NCI-H446 treated with DMSO at 0.1 percent for 48 hours (cell line): ENCODE results near the gene PNPLA7.

Experiments used
- DNase-seq: peaks from one replicate; lab custom pipeline; 2025; lab: John Stamatoyannopoulos, UW

Gene PNPLA7

GRCh38 chr9:137434498-137435380, 115.5 kb downstream of the PNPLA7 start:
- no peak for DNase-seq

DNA sequence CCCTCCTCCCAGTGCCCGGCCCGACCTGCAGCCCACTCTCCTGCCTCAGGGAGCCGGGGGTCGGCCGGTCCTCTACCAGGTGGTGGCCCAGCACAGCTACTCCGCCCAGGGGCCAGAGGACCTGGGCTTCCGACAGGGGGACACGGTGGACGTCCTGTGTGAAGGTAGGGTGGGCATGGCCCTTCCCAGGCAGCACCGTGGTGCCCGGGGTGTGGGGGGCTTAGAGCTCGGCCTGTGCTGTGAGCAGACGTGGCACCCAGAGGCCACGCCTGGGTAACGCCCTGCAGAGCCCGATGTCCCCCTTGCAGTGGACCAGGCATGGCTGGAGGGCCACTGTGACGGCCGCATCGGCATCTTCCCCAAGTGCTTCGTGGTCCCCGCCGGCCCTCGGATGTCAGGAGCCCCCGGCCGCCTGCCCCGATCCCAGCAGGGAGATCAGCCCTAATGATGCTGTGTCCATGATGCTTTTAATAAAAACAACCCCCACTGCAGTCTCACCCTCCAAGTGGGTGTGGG, 116.2 kb downstream of the PNPLA7 start:
- DNase-seq = no peak

- no peak for DNase-seq
Measured at GRCh38 chr9:137433349-137433915, 116.8 kb downstream of the PNPLA7 start.

DNA sequence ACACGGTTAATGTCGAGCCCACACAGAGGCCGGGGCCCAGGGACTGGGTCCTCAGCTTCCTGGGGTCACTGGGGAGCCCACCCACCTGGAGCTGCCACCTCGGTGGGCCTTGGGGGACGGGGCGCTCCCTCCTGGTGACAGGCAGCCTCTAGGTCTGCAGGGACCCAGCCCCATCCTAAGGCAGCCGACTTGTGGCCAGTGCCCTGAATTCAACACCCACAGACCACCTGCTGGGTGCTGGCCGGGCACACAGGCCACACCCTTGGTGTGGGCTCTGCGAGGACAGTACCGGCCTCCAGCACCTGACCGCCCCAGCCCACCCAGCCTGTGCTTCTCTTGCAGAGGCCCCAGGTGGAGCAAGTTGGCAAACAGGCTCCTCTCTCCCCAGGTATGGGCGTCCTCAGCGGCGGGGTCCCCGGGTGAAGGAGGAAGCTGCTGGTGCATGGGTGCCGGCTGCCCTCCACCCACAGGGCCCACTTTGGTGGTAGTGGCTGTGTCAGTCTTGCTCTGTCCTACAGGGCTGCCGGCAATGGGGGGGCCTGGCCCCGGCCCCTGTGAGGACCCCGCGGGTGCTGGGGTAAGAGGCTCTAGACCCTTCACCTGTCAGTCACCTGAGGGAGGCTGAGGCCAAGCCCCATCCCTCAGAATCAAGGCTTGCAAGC, 117.4 kb downstream of the PNPLA7 start:
- no peak for DNase-seq

GRCh38 chr9:137431416-137431931, 118.7 kb downstream of the PNPLA7 start:
- DNase-seq = no peak

- no peak for DNase-seq
Measured at GRCh38 chr9:137430723-137431415, 119.3 kb downstream of the PNPLA7 start.

- no peak for DNase-seq
Measured at GRCh38 chr9:137429974-137430722, 120.1 kb downstream of the PNPLA7 start.

GRCh38 chr9:137429546-137429890, 120.7 kb downstream of the PNPLA7 start:
- no peak for DNase-seq

- DNase-seq = no peak
Measured at GRCh38 chr9:137428841-137429545, 121.2 kb downstream of the PNPLA7 start.

DNA sequence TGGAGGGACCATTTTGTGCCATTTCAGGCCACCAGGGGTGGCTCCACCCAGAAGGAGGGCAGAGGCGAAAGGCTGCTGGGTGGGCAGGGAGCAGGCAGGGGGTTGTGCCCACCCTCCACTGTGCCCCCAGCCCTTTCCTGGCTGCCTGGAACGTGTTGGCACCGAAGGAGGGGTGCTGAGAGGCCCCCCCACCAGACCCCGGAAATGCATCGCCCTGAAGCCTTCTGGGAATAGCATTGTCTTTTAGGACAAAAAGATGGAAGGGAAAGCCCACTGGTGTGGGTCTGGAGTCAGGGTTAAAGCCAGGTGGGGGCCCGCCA, 121.9 kb downstream of the PNPLA7 start:
- DNase-seq = no peak

DNA sequence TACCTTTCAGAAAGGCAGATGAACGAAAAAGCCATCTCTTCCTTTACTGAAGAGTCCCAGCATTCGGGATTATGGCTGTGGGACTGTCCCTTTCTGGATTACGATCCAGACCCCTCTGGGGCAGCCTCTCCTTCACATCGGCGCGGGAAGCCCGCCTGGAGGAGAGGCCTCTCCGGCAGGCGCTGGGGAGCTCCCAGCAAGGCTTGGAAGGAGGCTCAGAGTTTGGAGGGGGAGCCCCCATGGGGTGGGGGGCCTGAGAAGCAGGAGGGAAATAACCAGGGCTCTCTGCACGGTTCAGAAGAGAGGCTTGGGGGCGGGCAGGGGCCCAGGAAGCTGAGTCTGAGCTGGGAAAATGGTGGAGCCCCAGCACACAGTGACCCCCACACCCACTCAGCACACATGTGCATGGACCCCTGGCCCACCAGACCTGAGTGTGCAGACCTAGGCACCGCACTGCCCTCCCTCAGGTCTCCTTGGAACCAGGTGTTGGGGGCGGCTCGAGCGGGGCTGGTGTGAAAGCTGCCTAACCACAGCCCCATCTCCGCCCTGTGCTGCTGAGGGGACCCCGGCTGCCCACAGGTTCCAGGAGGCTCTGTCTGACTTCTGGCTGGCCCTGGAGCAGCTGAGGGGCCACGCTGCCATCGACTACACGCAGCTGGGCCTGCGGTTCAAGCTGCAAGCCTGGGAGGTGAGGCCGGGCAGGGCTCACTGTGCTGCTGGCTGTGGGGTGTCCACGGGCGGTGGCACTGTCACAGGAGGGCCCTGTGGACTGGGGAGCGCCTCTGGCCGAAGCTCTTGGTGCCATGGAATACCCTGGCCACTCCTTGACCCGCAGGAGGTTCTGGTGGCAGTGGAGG, 122.5 kb downstream of the PNPLA7 start:
- DNase-seq = no peak

DNA sequence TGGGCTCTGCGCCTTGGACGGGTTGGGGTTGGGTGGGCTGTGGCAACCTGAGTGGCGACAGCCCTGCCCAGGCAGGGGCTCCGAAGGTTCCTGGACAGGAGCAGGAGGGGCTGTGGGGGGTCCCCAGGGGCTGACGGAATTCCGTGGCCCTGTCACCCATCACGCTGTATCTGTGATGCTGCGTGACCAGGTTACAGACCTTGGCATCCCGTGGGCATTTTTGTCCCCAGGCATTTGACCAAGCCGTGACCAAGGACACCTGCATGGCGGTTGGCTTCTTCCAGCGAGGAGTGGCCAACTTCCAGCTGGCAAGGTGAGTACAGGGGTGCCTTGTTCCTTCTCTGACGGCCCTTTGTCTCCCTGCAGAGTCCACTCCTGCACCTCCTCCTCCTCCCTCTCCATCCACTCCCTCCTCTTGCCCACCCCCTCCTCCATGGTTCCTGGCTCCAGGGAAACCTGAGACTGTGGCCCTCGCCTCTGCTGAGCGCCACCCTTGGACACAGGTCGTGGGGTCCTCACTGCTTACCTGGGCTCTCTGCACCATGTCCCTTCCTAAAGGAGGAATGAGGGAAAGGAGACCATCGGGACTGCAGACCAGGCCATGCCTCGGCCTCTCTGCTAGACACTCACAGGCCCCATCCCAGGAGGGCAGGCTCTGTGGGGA, 124.1 kb downstream of the PNPLA7 start:
- no peak for DNase-seq

- DNase-seq = no peak
Measured at GRCh38 chr9:137423514-137424291, 126.5 kb downstream of the PNPLA7 start.

DNA sequence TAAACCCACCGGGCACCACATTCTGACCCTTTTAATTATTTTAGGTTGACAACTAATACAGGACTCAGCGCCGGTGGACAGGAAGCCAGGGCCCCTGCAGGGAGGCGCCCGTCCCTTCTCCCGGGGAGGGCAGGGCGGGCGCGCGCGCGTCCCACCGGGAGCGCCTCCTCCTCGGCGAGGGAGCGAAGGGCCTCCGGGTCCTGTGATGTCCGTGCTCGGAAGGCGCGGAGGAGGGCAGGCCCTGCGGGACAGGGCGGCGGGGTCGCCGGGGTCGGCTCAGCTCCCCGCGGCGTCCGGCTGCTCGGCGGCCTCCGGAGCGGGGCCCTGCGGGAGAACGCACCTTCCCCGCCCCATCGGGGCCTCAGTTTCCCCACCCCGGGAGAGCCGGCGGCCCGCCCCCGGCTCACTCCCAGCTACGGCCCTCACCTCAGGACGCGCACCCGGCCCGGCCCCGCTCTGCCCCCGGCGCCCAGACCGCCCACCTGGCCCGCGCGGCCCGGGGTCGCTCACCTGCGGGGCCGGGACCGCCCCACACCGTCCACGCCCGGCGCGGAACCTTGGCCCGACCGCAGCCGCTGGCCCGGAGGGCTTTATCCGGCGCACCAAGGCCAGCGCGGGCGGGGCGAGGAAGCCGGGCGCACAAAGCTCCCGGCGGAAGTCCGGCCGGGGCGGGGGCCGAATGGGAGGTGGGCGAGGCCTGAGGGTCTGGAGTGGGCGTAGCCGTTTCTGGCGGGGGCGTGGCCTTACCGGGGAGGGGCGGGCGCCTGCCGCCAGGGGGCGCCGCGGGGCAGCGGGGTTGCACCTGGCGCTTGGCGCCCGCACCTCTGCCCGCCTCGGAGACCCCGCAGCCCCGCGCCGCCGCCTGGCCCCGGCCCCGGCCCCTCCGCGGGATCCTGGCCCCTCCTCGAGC, 127.3 kb downstream of the PNPLA7 start, which contains the start of the genes EXD3 and NOXA1:
Gene EXD3, minus strand, starts transcription at position 559 of the 910 bp plus-strand sequence. CDS start 27,805 bp downstream, outside the sequence.
Gene NOXA1, plus strand, starts transcription at position 790 of the 910 bp plus-strand sequence. CDS start 137 bp downstream, outside the sequence.
- DNase-seq = peak; percentile 54

DNA sequence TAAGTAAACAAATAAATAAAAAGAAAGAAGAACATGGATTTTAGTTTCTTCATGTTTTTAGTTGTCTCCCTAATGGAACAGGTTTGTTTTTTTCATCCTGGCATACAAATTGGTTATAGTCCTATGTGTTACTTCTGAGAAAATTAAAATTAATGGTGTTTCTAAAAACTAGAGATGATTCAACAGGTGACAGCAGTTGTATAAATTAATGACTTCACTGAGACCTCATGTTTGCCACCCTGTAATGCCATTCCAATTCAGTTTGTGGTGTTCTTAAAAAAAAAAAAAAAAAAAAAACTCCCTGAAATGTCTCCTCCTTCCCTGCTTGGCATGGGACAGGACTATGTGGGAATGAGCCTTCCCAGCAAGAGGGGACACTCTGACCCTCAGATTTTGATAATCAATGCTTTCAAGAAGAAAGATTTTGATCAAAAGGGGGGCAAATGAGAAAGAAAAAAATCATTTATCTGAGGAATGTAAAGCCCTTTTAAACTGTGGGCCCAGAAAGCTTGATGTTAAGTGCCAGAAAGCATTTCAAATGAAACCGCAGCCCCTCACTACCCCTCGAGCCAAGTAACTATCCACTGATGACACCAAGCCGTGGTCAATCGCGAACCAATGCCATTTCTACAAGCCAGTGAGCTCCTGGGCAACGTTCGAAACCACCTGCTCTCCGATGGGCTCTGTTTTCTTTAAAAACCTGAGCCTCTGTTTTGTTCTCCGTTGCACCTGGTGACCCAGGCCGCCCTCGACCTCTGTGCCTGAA, 128.2 kb downstream of the PNPLA7 start:
- no peak for DNase-seq
